Lung (tissue), 12 donors: ENCODE data around the gene ZYG11B. TPM values are rescaled to one million over a fixed set of nuclear protein-coding genes. Genes with fewer than 3 reads are reported as not detected.
"Not testable (repeated sequence)": the region's sequence is repeated elsewhere in the genome, so short reads cannot be mapped to it uniquely, and the experiment has no call there.

ENCODE experiments used
- ATAC-seq: fragments of 200-7000 bp; cut with Tn5 transposase; one replicate; pipeline ENCODE4 v1.9.1; 2020; ENCODE audit warnings: moderate number of reproducible peaks; ENCODE audit not compliant: insufficient read depth, low FRiP score
- DNase-seq, 3 donors: peaks; one replicate each; pipeline ENCODE4 v3.0.0-alpha.2; 2013 to 2017
- H3K27ac ChIP-seq, 2 donors: one replicate each; pipeline ENCODE4 v1.5.1; 2013; ENCODE audit warnings: mild to moderate bottlenecking in 2 of 2, moderate library complexity in 2 of 2, control low read depth in 1 of 2, inconsistent platforms in 1 of 2, low read depth in 1 of 2, low read length in 1 of 2
- H3K27me3 ChIP-seq, 3 donors: one replicate each; pipeline ENCODE4 v1.5.1; 2013; ENCODE audit warnings: low read length in 2 of 3; ENCODE audit not compliant: control insufficient read depth in 3 of 3, insufficient read depth in 3 of 3
- H3K36me3 ChIP-seq, 4 donors: one replicate each; pipeline ENCODE4 v1.5.1; 2013; ENCODE audit warnings: low read length in 4 of 4, mild to moderate bottlenecking in 1 of 4, moderate library complexity in 1 of 4; ENCODE audit not compliant: control insufficient read depth in 4 of 4, insufficient read depth in 4 of 4
- H3K4me1 ChIP-seq, 5 donors: one replicate each; pipeline ENCODE4 v1.5.1; 2013; ENCODE audit warnings: low read length in 5 of 5, mild to moderate bottlenecking in 2 of 5, moderate library complexity in 1 of 5; ENCODE audit not compliant: control insufficient read depth in 5 of 5, insufficient read depth in 5 of 5
- H3K4me3 ChIP-seq: one replicate; pipeline ENCODE4 v1.5.1; 2013; ENCODE audit warnings: mild to moderate bottlenecking, control low read depth, moderate library complexity
- H3K9ac ChIP-seq, 2 donors: one replicate each; pipeline ENCODE4 v1.5.1; 2013; ENCODE audit warnings: low read length in 2 of 2, control low read depth in 1 of 2; ENCODE audit not compliant: insufficient read depth in 1 of 2
- H3K9me3 ChIP-seq, 4 donors: one replicate each; pipeline ENCODE4 v1.5.1; 2013; ENCODE audit warnings: low read length in 3 of 4, mild to moderate bottlenecking in 1 of 4, moderate library complexity in 1 of 4; ENCODE audit not compliant: control insufficient read depth in 4 of 4, insufficient read depth in 3 of 4
- WGBS, 2 donors: extraction: QIAGEN DNeasy Blood & Tissue Kit; methylation state at CpG; one replicate each; pipeline ENCODE4 v1.1.7; 2013; 5-methylcytosine and 5-hydroxymethylcytosine counted together
- polyA plus RNA-seq, 2 donors: library from polyadenylated mRNA; stranded (reverse); fragments of 200-250 nt; gene quantifications; one replicate each; pipeline ENCODE4 v1.2.1, GENCODE V29; 2013
- total RNA-seq, 2 donors: library from RNA; depleted of rRNA in 1 of 2; stranded (reverse); fragments of >200 nt in 1 of 2; gene quantifications; one replicate each; pipeline ENCODE4 v1.2.1, GENCODE V29; 2014 to 2021
- TF ChIP-seq, protein P1 (sequence below): IDR thresholded peaks from 2 replicates; pipeline ENCODE4 v1.5.1; 2012; ENCODE audit warnings: mild to moderate bottlenecking; ENCODE audit errors: control extremely low read depth, extremely low read depth
- donor health status: control.
- donor health status: control.
- donor health status: Bipolar disorder and iron deficiency.
- donor health status: healthy.
- donor health status: DM: yes; HTN: yes; CAD: no.

The ZYG11B gene
- total and polyA plus RNA-seq, 4 donors, result 5.7 to 39.0 (median 16.8) TPM

DNA sequence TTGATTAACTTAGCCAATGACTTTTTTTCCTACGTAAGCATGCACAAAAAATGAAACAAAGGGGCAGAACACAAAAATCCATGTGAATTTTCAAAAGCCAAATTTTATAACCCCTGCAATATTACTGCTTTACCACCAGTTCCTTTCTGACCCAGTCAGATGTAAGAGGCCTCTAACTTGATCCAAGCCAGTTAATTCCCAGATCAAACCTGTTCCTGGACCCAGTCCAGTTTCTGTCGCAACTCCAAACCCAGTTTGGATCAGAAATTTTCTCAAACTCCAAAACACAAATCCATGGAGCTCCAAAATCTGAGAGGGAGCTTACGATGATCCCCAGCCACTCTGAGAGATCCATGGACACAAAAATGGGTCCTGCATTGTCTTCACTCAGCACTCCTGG lies 108.5 kb downstream of the ZYG11B start:
- Histone ChIP-seq H3K27ac (no peak overlapping the region), H3K9ac (no peak overlapping the region), H3K36me3 (no peaks in the 10 kb centered on the region), H3K4me3 (no peak overlapping the region), H3K9me3 (no peaks in the 10 kb centered on the region), H3K27me3 (no peaks in the 10 kb centered on the region), H3K4me1 (no peaks in the 10 kb centered on the region)
- 80% methylated on average over 3 of the region's 3 CpGs for WGBS, 2 donors
- ATAC-seq, result no peak
- TF ChIP-seq, protein P1, sequence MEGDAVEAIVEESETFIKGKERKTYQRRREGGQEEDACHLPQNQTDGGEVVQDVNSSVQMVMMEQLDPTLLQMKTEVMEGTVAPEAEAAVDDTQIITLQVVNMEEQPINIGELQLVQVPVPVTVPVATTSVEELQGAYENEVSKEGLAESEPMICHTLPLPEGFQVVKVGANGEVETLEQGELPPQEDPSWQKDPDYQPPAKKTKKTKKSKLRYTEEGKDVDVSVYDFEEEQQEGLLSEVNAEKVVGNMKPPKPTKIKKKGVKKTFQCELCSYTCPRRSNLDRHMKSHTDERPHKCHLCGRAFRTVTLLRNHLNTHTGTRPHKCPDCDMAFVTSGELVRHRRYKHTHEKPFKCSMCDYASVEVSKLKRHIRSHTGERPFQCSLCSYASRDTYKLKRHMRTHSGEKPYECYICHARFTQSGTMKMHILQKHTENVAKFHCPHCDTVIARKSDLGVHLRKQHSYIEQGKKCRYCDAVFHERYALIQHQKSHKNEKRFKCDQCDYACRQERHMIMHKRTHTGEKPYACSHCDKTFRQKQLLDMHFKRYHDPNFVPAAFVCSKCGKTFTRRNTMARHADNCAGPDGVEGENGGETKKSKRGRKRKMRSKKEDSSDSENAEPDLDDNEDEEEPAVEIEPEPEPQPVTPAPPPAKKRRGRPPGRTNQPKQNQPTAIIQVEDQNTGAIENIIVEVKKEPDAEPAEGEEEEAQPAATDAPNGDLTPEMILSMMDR, result no peak
- no peak for DNase-seq

DNA sequence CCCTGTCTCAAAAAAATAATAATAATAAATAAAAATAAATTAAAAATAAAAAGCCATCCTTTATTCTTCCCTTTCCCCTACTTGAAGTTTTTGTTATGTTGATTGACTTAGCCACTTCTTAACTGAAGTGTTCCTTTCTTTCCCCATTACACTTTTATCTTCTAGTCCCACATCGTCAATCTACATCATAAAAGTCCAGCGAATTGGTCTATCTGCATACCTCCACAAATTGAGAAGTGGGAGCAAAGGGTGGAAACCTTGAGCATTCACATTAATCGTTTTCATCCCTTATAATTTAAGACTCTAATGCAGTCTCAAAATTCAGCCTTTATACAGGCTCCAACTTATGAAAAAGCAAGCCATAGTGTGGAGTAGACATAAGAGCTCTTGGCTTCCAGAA lies 109.8 kb downstream of the ZYG11B start:
- DNase-seq, result no peak
- 57 to 68% methylated on average over 3 of the region's 3 CpGs for WGBS, 2 donors
- TF ChIP-seq, protein P1, result no peak
- peaks cover 0 to 3% (median 2%) of the 10 kb centered on the region in 3 donors for H3K27me3 ChIP-seq
- ATAC-seq, result no peak
- no peak overlapping the region for H3K9ac ChIP-seq
- H3K27ac ChIP-seq, result no peak overlapping the region
- no peaks in the 10 kb centered on the region for H3K9me3 ChIP-seq
- no peak overlapping the region for H3K4me3 ChIP-seq
- no peaks in the 10 kb centered on the region for H3K4me1 ChIP-seq
- no peaks in the 10 kb centered on the region for H3K36me3 ChIP-seq

DNA sequence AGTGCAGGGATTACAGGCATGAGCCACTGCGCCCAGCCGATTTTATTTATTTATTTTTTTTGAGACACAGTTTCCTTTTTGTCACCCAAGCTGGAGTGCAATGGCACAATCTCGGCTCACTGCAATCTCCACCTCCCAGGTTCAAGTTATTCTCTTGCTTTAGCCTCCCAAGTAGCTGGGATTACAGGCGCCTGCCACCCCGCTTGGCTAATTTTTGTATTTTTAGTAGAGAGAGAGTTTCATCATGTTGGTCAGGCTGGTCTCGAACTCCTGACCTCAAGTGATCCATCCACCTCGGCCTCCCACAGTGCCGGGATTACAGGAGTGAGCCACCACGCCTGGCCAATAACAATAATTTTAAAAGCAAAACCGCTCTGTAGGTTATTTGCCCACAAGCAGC lies 112.9 kb downstream of the ZYG11B start:
- DNase-seq, H3K9ac ChIP-seq, H3K9me3 ChIP-seq, H3K4me1 ChIP-seq, H3K4me3 ChIP-seq, H3K36me3 ChIP-seq, H3K27ac ChIP-seq, ATAC-seq: not testable (repeated sequence)
- 93 to 97% methylated on average over 10 of the region's 10 CpGs for WGBS, 2 donors
- peaks cover 0 to 19% (median 14%) of the 10 kb centered on the region in 3 donors for H3K27me3 ChIP-seq

DNA sequence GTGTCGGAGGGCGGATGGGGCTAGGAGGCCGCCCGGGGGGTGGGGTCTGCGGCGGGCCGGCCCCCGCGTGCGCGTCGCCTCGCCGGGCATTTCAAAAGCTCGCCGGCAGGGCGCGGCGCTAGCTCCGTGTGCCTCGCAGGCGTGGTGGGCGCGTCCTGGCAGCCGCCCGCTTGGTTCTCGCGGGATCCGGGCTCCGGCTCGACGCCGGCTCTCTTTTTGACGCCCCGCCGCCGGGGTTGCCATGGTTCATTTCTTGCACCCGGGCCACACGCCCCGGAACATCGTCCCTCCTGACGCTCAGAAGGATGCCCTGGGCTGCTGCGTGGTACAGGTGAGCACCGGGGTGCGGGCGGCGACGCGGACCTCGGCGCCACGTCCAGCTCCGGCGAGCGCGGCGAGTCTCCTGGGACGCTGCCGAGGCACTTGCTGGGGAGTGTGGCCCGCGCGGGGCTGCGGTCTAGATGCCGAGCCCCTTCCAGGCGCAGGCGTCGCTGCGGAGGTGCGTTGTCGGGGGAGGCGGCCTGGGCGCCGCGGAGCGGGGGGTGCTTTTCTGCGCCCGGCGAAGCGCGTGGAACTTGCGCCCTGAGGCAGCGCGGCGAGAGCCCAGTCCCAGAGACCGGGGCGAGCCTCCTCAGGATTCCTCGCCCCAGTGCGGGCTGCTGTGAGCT lies 116.5 kb downstream of the ZYG11B start, which contains the start of gene ZYG11A:
Gene ZYG11A, plus strand, starts transcription at position 118 of the 668 bp plus-strand sequence. Its CDS starts 124 bp downstream, at position 242.
- H3K4me3 ChIP-seq, result peak within 1 kb of the TSS; percentile 0
- peak; percentile 64 to 77 (median 72) for DNase-seq
- no peaks in the 10 kb centered on the region for H3K36me3 ChIP-seq
- H3K4me1 ChIP-seq, result peaks cover 0 to 8% (median 0%) of the 10 kb centered on the region in 5 donors
- TF ChIP-seq, protein P1, result no peak
- ATAC-seq, result peak; percentile 83
- WGBS, 2 donors, result 2 to 5% methylated on average over 69 to 88 of the region's 88 CpGs
- peaks cover 0 to 22% (median 19%) of the 10 kb centered on the region in 3 donors for H3K27me3 ChIP-seq
- no peak within 1 kb of the TSS for H3K9ac ChIP-seq
- no peak within 1 kb of the TSS for H3K27ac ChIP-seq
- peaks cover 0 to 4% (median 0%) of the 10 kb centered on the region in 4 donors for H3K9me3 ChIP-seq

DNA sequence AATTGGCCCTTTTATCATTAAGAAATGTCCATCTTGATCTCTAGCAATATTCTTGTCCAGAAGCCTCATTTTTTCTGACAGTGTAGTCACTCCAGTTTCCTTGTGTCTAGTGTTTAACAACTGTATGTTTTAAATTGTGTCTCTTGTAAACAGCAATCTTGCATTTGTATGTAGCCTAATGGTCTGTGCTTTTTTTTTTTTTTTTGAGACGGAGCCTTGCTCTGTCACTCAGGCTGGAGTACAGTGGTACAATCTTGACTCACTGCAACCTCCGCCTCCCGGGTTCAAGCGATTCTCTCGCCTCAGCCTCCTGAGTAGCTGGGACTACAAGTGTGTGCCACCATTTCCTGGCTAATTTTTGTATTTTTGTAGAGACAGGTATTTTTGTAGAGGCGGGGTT lies 118.9 kb downstream of the ZYG11B start:
- 87 to 94% methylated on average over 6 of the region's 6 CpGs for WGBS, 2 donors
- not testable (repeated sequence) for H3K36me3 ChIP-seq, DNase-seq

More for the DNA sequence above, 118.9 kb downstream of the ZYG11B start:
- peaks cover 0 to 22% (median 19%) of the 10 kb centered on the region in 3 donors for H3K27me3 ChIP-seq
- not testable (repeated sequence) for ATAC-seq, H3K9me3 ChIP-seq, H3K4me1 ChIP-seq, H3K9ac ChIP-seq, H3K4me3 ChIP-seq, H3K27ac ChIP-seq
